GM23248 (cell line): ENCODE measurements around the gene UBE2R2. TPM values are rescaled to one million over a fixed set of nuclear protein-coding genes. Genes with fewer than 3 reads are reported as not detected.

Experiments used
- DNase-seq: peaks from one replicate; pipeline ENCODE4 v3.0.0-alpha.2; 2015
- H2AFZ ChIP-seq: fragments of 200-600 bp; sonication (generic); 2 replicates; pipeline ENCODE4 v1.6.1; 2016; ENCODE audit warnings: antibody characterized with exemption
- H3F3A ChIP-seq: fragments of 200-600 bp; sonication (generic); 2 replicates; pipeline ENCODE4 v1.6.1; 2016; ENCODE audit warnings: mild to moderate bottlenecking, antibody characterized with exemption, mixed run types; ENCODE audit not compliant: insufficient read depth
- H3K27ac ChIP-seq: fragments of 200-600 bp; sonication (generic); 2 replicates; pipeline ENCODE4 v1.5.1; 2016; ENCODE audit warnings: mild to moderate bottlenecking
- H3K27me3 ChIP-seq: fragments of 200-600 bp; sonication (generic); replicated peaks from 2 replicates; pipeline ENCODE4 v1.6.1; 2016; ENCODE audit warnings: mild to moderate bottlenecking; ENCODE audit not compliant: insufficient read depth
- H3K36me3 ChIP-seq: fragments of 200-600 bp; sonication (generic); 2 replicates; pipeline ENCODE4 v1.6.1; 2016; ENCODE audit warnings: low read depth, mild to moderate bottlenecking
- H3K4me1 ChIP-seq: fragments of 200-600 bp; sonication (generic); 2 replicates; pipeline ENCODE4 v1.6.1; 2016; ENCODE audit warnings: mild to moderate bottlenecking; ENCODE audit not compliant: insufficient read depth
- H3K4me2 ChIP-seq: fragments of 200-600 bp; sonication (generic); one replicate; pipeline ENCODE4 v1.6.1; 2016; ENCODE audit warnings: mild to moderate bottlenecking; ENCODE audit not compliant: unreplicated experiment
- H3K4me3 ChIP-seq: fragments of 200-600 bp; sonication (generic); 2 replicates; pipeline ENCODE4 v1.5.1; 2016; ENCODE audit warnings: mild to moderate bottlenecking
- H3K79me2 ChIP-seq: fragments of 200-600 bp; sonication (generic); 2 replicates; pipeline ENCODE4 v1.6.1; 2016; ENCODE audit warnings: mild to moderate bottlenecking; ENCODE audit not compliant: insufficient read depth
- H3K9ac ChIP-seq: fragments of 200-600 bp; sonication (generic); 2 replicates; pipeline ENCODE4 v1.6.1; 2016; ENCODE audit warnings: mild to moderate bottlenecking
- H3K9me2 ChIP-seq: fragments of 200-600 bp; sonication (generic); 2 replicates; pipeline ENCODE4 v1.6.1; 2016; ENCODE audit warnings: mixed run types, mild to moderate bottlenecking, moderate library complexity; ENCODE audit not compliant: insufficient read depth
- H3K9me3 ChIP-seq: fragments of 200-600 bp; sonication (generic); one replicate; pipeline ENCODE4 v1.6.1; 2017; ENCODE audit warnings: low read depth
- H4K20me1 ChIP-seq: fragments of 200-600 bp; sonication (generic); 2 replicates; pipeline ENCODE4 v1.6.0; 2016; ENCODE audit not compliant: insufficient read depth
- EZH2 ChIP-seq: fragments of 200-600 bp; sonication (generic); IDR thresholded peaks from 2 replicates; pipeline ENCODE4 v1.6.1; 2018; ENCODE audit warnings: antibody characterized with exemption, mild to moderate bottlenecking; ENCODE audit not compliant: insufficient read depth, poor library complexity, severe bottlenecking
- EZH2phosphoT487 ChIP-seq: fragments of 200-600 bp; sonication (generic); IDR thresholded peaks from 2 replicates; pipeline ENCODE4 v1.6.1; 2018; ENCODE audit warnings: antibody characterized with exemption, moderate library complexity, mild to moderate bottlenecking, low read depth; ENCODE audit not compliant: insufficient read depth
- WGBS, 2 experiments: methylation state at CpG; one replicate each; pipeline ENCODE4 v1.1.6; 2015 to 2017; ENCODE audit warnings: low lambda C conversion rate in 2 of 2, low coverage in 1 of 2; ENCODE audit errors: missing lambda C conversion rate in 2 of 2; 5-methylcytosine and 5-hydroxymethylcytosine counted together
- in situ Hi-C: fragments of 300-500 bp; cut with MboI; formaldehyde crosslinking; loops from 2 replicates; pipeline ENCODE4 v1.15.0; 2020
- polyA plus RNA-seq: library from polyadenylated mRNA; unstranded; fragments of >200 nt; fragmentation: Nextera tagmentation; extraction: Ambion mirVana; gene quantifications from 2 replicates; pipeline ENCODE4 v1.2.1, GENCODE V29; 2016
- total RNA-seq: library from RNA; depleted of rRNA; stranded (reverse); fragments of >200 nt; shearing (Covaris generic); gene quantifications from 2 replicates; pipeline ENCODE4 v1.2.3, GENCODE V29; 2014

UBE2R2 gene
- total and polyA plus RNA-seq, 2 experiments from 2014 or later, result 16.0 to 18.9 TPM

DNA sequence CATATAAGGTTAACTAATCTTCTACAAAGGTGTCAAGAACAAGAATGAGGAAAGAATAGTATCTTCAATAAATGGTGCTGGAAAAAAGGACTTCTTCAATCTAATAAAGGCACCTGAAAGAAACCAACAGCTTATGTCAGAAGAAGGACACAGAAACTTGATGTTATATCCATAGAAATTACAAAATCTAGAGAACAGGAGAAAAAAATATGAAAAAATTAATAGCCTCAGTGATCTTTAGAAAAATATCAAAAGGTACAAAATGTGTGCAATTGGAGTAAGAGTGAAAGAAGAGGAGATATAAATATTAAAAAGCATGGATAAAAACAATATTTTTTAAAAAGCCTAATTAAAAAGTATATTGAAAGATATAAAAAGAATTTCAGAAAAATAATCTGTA lies 40.4 kb upstream of the UBE2R2 start:
- H3K9me3 ChIP-seq, result no peaks in the 10 kb centered on the region
- H4K20me1 ChIP-seq, result no peaks in the 10 kb centered on the region
- H3K4me1 ChIP-seq, result peaks cover 17% of the 10 kb centered on the region
- H3K9ac ChIP-seq, result no peak overlapping the region
- no peak for DNase-seq
- no peak overlapping the region for H3K27ac ChIP-seq
- H3K36me3 ChIP-seq, result no peaks in the 10 kb centered on the region
- peaks cover 5% of the 10 kb centered on the region; the same call in 1 of the 2 replicates for H3F3A ChIP-seq
- H3K4me2 ChIP-seq, result no peak overlapping the region
- H3K79me2 ChIP-seq, result peaks cover 5% of the 10 kb centered on the region; the same call in 1 of the 2 replicates
- H3K9me2 ChIP-seq, result no peaks in the 10 kb centered on the region
- TF ChIP-seq EZH2phosphoT487 (no peak), EZH2 (no peak)
- no peak overlapping the region for H3K4me3 ChIP-seq
- in situ Hi-C loops, result no loop called here
- H3K27me3 ChIP-seq, result no peaks in the 10 kb centered on the region
- H2AFZ ChIP-seq, result no peak overlapping the region

- no peaks in the 10 kb centered on the region; the same call in 1 of the 2 replicates for H3K79me2 ChIP-seq
- H2AFZ ChIP-seq, result no peak overlapping the region
- H3K27ac ChIP-seq, result no peak overlapping the region
- no peaks in the 10 kb centered on the region for H3K9me3 ChIP-seq
- TF ChIP-seq EZH2 (no peak), EZH2phosphoT487 (no peak)
- peak; percentile 70 for DNase-seq
- no peaks in the 10 kb centered on the region for H4K20me1 ChIP-seq
- no peaks in the 10 kb centered on the region for H3K36me3 ChIP-seq
- no peak overlapping the region for H3K4me2 ChIP-seq
- WGBS, 2 experiments, result 12 to 15% methylated on average over 6 of the region's 6 CpGs
- peaks cover 16% of the 10 kb centered on the region for H3F3A ChIP-seq
- peaks cover 31% of the 10 kb centered on the region for H3K4me1 ChIP-seq
- H3K9me2 ChIP-seq, result no peaks in the 10 kb centered on the region
- H3K4me3 ChIP-seq, result no peak overlapping the region
- in situ Hi-C loops, result no loop called here
- no peaks in the 10 kb centered on the region for H3K27me3 ChIP-seq
- no peak overlapping the region for H3K9ac ChIP-seq
These were observed 38.1 kb upstream of the UBE2R2 start for GRCh38 chr9:33778700-33779351.

GRCh38 chr9:33780276-33780675 lies 36.7 kb upstream of the UBE2R2 start:
- no peak for TF ChIP-seq EZH2phosphoT487
- no peak for TF ChIP-seq EZH2
- DNase-seq, result no peak
- Histone ChIP-seq H3K27me3 (no peaks in the 10 kb centered on the region), H3K4me1 (peaks cover 31% of the 10 kb centered on the region), H3K9me3 (no peaks in the 10 kb centered on the region), H3F3A (peaks cover 16% of the 10 kb centered on the region), H3K9me2 (no peaks in the 10 kb centered on the region), H3K4me3 (no peak overlapping the region), H3K4me2 (peak overlapping the region; percentile 13), H4K20me1 (no peaks in the 10 kb centered on the region), H3K9ac (no peak overlapping the region), H3K79me2 (peaks cover 10% of the 10 kb centered on the region; the same call in 1 of the 2 replicates), H2AFZ (no peak overlapping the region), H3K27ac (no peak overlapping the region), H3K36me3 (no peaks in the 10 kb centered on the region)
- in situ Hi-C loops, result no loop called here

DNA sequence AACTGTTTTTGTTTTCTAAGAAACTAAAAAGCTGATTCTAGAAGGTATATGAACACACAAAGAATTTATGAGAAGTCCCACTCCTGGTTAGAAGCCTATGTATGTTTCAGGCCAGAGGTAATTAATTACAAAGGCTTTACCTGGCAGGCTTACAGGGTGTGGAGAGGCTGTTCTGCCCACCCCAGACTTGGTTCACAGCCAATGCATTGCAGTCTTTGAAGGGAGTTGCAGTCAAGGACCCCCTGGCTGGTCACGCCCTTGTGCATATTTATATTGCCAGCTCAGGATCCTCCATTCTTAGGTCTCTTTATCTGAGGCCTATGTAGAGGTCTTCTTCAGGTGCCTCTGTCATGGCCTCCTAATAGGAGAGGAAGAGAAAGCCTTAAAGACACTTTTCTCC lies 35.2 kb upstream of the UBE2R2 start:
- no peak overlapping the region for H3K4me3 ChIP-seq
- H3K36me3 ChIP-seq, result no peaks in the 10 kb centered on the region
- no peak overlapping the region for H3K27ac ChIP-seq
- H3K9me2 ChIP-seq, result no peaks in the 10 kb centered on the region
- no peaks in the 10 kb centered on the region for H3K27me3 ChIP-seq
- peaks cover 16% of the 10 kb centered on the region for H3F3A ChIP-seq
- H3K9me3 ChIP-seq, result no peaks in the 10 kb centered on the region
- peaks cover 10% of the 10 kb centered on the region; the same call in 1 of the 2 replicates for H3K79me2 ChIP-seq
- peaks cover 31% of the 10 kb centered on the region for H3K4me1 ChIP-seq
- WGBS, 2 experiments, result 91 to 100% methylated on average over 1 of the region's 1 CpG
- no peak overlapping the region for H3K9ac ChIP-seq
- TF ChIP-seq EZH2, result no peak
- no peak for TF ChIP-seq EZH2phosphoT487
- in situ Hi-C loops, result no loop called here
- H2AFZ ChIP-seq, result no peak overlapping the region
- DNase-seq, result no peak
- H3K4me2 ChIP-seq, result no peak overlapping the region
- no peaks in the 10 kb centered on the region for H4K20me1 ChIP-seq
